ENCODE data around the gene ZNF84.
A peak's percentile ranks its signal among the peaks of the same experiment; 100 is the strongest.

Gene ZNF84

GRCh38 chr12:133037207-133038005, at the start of gene ZNF84:
Gene ZNF84 (plus strand): TSS chr12:133037509. CDS start chr12:133041468, 3,959 bp downstream.
- peak; percentile 93 for DNase-seq (ENCODE audit: low read depth)

- no peak for DNase-seq (ENCODE audit: low read depth)
Measured at GRCh38 chr12:132998741-132999140, 38.6 kb upstream of the ZNF84 start.

- DNase-seq (ENCODE audit: low read depth) = no peak
Measured at GRCh38 chr12:133010657-133011297, 26.5 kb upstream of the ZNF84 start.

- no peak for DNase-seq (ENCODE audit: low read depth)
Measured at GRCh38 chr12:133023566-133023965, 13.7 kb upstream of the ZNF84 start.

- DNase-seq (ENCODE audit: low read depth) = no peak
Measured at GRCh38 chr12:133026996-133027395, 10.3 kb upstream of the ZNF84 start.

- DNase-seq (ENCODE audit: low read depth) = no peak
Measured at GRCh38 chr12:133038118-133038709, 905 bp downstream of the ZNF84 start.

GRCh38 chr12:133046698-133047097, 9.4 kb downstream of the ZNF84 start:
- DNase-seq (ENCODE audit: low read depth) = no peak

GRCh38 chr12:133057446-133057845, 20.1 kb downstream of the ZNF84 start:
- no peak for DNase-seq (ENCODE audit: low read depth)

- DNase-seq (ENCODE audit: low read depth) = no peak
Measured at GRCh38 chr12:133058203-133059113, 21.1 kb downstream of the ZNF84 start.

GRCh38 chr12:133061954-133062353, 24.6 kb downstream of the ZNF84 start:
- no peak for DNase-seq (ENCODE audit: low read depth)

GRCh38 chr12:133063556-133063955, 26.2 kb downstream of the ZNF84 start:
- DNase-seq (ENCODE audit: low read depth) = no peak

GRCh38 chr12:133073836-133074235, 36.5 kb downstream of the ZNF84 start:
- DNase-seq (ENCODE audit: low read depth) = no peak

- DNase-seq (ENCODE audit: low read depth) = peak; percentile 88
Measured at GRCh38 chr12:133080026-133080367, 42.7 kb downstream of the ZNF84 start.

- peak; percentile 85 for DNase-seq (ENCODE audit: low read depth)
Measured at GRCh38 chr12:133080368-133081158, 43.3 kb downstream of the ZNF84 start, which contains the start of gene ZNF140. Gene ZNF140 (plus strand): TSS chr12:133080923. CDS start chr12:133081321, 398 bp downstream.

- DNase-seq (ENCODE audit: low read depth) = no peak
Measured at GRCh38 chr12:133081159-133081780, 44.0 kb downstream of the ZNF84 start.

- no peak for DNase-seq (ENCODE audit: low read depth)
Measured at GRCh38 chr12:133083345-133083744, 46.0 kb downstream of the ZNF84 start.

GRCh38 chr12:133105620-133106019, 68.3 kb downstream of the ZNF84 start:
- DNase-seq (ENCODE audit: low read depth) = no peak

- no peak for DNase-seq (ENCODE audit: low read depth)
Measured at GRCh38 chr12:133106253-133106652, 68.9 kb downstream of the ZNF84 start.

GRCh38 chr12:133107121-133107520, 69.8 kb downstream of the ZNF84 start:
- no peak for DNase-seq (ENCODE audit: low read depth)

- no peak for DNase-seq (ENCODE audit: low read depth)
Measured at GRCh38 chr12:133108150-133108549, 70.8 kb downstream of the ZNF84 start.
